ENCODE data around the gene CALHM4.

CALHM4 gene

GRCh38 chr6:116542426-116542825 lies 11.1 kb upstream of the CALHM4 start:
- no peak for DNase-seq

- DNase-seq, result no peak
Observed at GRCh38 chr6:116543149-116543548, 10.4 kb upstream of the CALHM4 start.

GRCh38 chr6:116545651-116546050 lies 7.9 kb upstream of the CALHM4 start, which contains the start of gene TRAPPC3L:
Gene TRAPPC3L, minus strand, starts transcription at chr6:116545684. Its CDS starts 170 bp downstream, at chr6:116545514.
- no peak for DNase-seq

GRCh38 chr6:116547358-116547757 lies 6.2 kb upstream of the CALHM4 start:
- DNase-seq, result no peak

GRCh38 chr6:116550796-116551195 lies 2.8 kb upstream of the CALHM4 start:
- no peak for DNase-seq

- no peak for DNase-seq
Observed at GRCh38 chr6:116556065-116556464, 2.5 kb downstream of the CALHM4 start.

GRCh38 chr6:116556814-116557415 lies 3.4 kb downstream of the CALHM4 start:
- DNase-seq, result no peak

- DNase-seq, result no peak
Observed at GRCh38 chr6:116557893-116558292, 4.3 kb downstream of the CALHM4 start.

- no peak for DNase-seq
Observed at GRCh38 chr6:116560130-116560529, 6.6 kb downstream of the CALHM4 start.

GRCh38 chr6:116561377-116562018 lies 7.9 kb downstream of the CALHM4 start:
- peak; percentile 56 to 92 for DNase-seq

- no peak for DNase-seq
Observed at GRCh38 chr6:116562019-116562403, 8.5 kb downstream of the CALHM4 start.

- DNase-seq, result no peak
Observed at GRCh38 chr6:116562614-116563013, 9.1 kb downstream of the CALHM4 start.

GRCh38 chr6:116563830-116564229 lies 10.3 kb downstream of the CALHM4 start:
- DNase-seq, result no peak

- no peak for DNase-seq
Observed at GRCh38 chr6:116564311-116564710, 10.8 kb downstream of the CALHM4 start.

GRCh38 chr6:116564921-116565872 lies 11.6 kb downstream of the CALHM4 start:
- DNase-seq, result no peak

GRCh38 chr6:116568111-116568510 lies 14.6 kb downstream of the CALHM4 start:
- DNase-seq, result no peak

GRCh38 chr6:116568821-116569755 lies 15.5 kb downstream of the CALHM4 start:
- peak in 1 of 2 donors; percentile 7 for DNase-seq

GRCh38 chr6:116570856-116571682 lies 17.5 kb downstream of the CALHM4 start, which contains the start of gene RWDD1:
Gene RWDD1, plus strand, starts transcription at chr6:116571504. Its CDS starts 79 bp downstream, at chr6:116571583.
- peak; percentile 97 to 99 for DNase-seq

GRCh38 chr6:116571683-116572000 lies 18.1 kb downstream of the CALHM4 start:
- no peak for DNase-seq

GRCh38 chr6:116572162-116572561 lies 18.6 kb downstream of the CALHM4 start:
- DNase-seq, result peak; percentile 21 to 41

- no peak for DNase-seq
Observed at GRCh38 chr6:116575227-116575626, 21.7 kb downstream of the CALHM4 start.

- no peak for DNase-seq
Observed at GRCh38 chr6:116577486-116577885, 23.9 kb downstream of the CALHM4 start.
